ENCODE data around the gene IMP3.

Gene IMP3

GRCh38 chr15:75672646-75673425 lies 32.8 kb upstream of the IMP3 start:
- no peak for DNase-seq

GRCh38 chr15:75671730-75672602 lies 31.9 kb upstream of the IMP3 start:
- DNase-seq: no peak

GRCh38 chr15:75669879-75670212 lies 29.8 kb upstream of the IMP3 start:
- no peak for DNase-seq

- no peak for DNase-seq
Observed at GRCh38 chr15:75669191-75669878, 29.3 kb upstream of the IMP3 start.

- no peak for DNase-seq
Observed at GRCh38 chr15:75666823-75667501, 26.9 kb upstream of the IMP3 start.

- DNase-seq: no peak
Observed at GRCh38 chr15:75663931-75664421, 24.0 kb upstream of the IMP3 start.

GRCh38 chr15:75662823-75663519 lies 22.9 kb upstream of the IMP3 start:
- no peak for DNase-seq

- no peak for DNase-seq
Observed at GRCh38 chr15:75661756-75662140, 21.7 kb upstream of the IMP3 start.

GRCh38 chr15:75661100-75661755 lies 21.2 kb upstream of the IMP3 start:
- DNase-seq: no peak

GRCh38 chr15:75659928-75660645 lies 20.1 kb upstream of the IMP3 start:
- DNase-seq: no peak

- DNase-seq: no peak
Observed at GRCh38 chr15:75659141-75659771, 19.2 kb upstream of the IMP3 start.

GRCh38 chr15:75656813-75657212 lies 16.8 kb upstream of the IMP3 start:
- DNase-seq: no peak

- no peak for DNase-seq
Observed at GRCh38 chr15:75656331-75656730, 16.3 kb upstream of the IMP3 start.

GRCh38 chr15:75655931-75656330 lies 15.9 kb upstream of the IMP3 start:
- no peak for DNase-seq

- DNase-seq: no peak
Observed at GRCh38 chr15:75654201-75654907, 14.3 kb upstream of the IMP3 start.

GRCh38 chr15:75653347-75653913 lies 13.4 kb upstream of the IMP3 start:
- no peak for DNase-seq

- no peak for DNase-seq
Observed at GRCh38 chr15:75651810-75652543, 12.0 kb upstream of the IMP3 start.

- no peak for DNase-seq
Observed at GRCh38 chr15:75650908-75651809, 11.1 kb upstream of the IMP3 start.
